MM.1S (cell line): ENCODE results near the gene NCLN.

Experiments used
- EZH2 ChIP-seq: fragments of 300-600 bp; sonication (generic); optimal IDR thresholded peaks from 2 replicates; pipeline ENCODE3; 2017; ENCODE audit warnings: low read depth, mild to moderate bottlenecking, antibody characterized with exemption, low read length, mixed read lengths
- EZH2phosphoT487 ChIP-seq: fragments of 300-600 bp; sonication (generic); IDR thresholded peaks from 2 replicates; pipeline ENCODE4 v1.6.1; 2018; ENCODE audit warnings: antibody characterized with exemption, low read length
- TF ChIP-seq, protein P1 (sequence below): fragments of 300-600 bp; sonication (generic); IDR thresholded peaks from 2 replicates; pipeline ENCODE4 v1.5.1; 2016; ENCODE audit warnings: antibody characterized with exemption, low read length, mixed read lengths

DNA sequence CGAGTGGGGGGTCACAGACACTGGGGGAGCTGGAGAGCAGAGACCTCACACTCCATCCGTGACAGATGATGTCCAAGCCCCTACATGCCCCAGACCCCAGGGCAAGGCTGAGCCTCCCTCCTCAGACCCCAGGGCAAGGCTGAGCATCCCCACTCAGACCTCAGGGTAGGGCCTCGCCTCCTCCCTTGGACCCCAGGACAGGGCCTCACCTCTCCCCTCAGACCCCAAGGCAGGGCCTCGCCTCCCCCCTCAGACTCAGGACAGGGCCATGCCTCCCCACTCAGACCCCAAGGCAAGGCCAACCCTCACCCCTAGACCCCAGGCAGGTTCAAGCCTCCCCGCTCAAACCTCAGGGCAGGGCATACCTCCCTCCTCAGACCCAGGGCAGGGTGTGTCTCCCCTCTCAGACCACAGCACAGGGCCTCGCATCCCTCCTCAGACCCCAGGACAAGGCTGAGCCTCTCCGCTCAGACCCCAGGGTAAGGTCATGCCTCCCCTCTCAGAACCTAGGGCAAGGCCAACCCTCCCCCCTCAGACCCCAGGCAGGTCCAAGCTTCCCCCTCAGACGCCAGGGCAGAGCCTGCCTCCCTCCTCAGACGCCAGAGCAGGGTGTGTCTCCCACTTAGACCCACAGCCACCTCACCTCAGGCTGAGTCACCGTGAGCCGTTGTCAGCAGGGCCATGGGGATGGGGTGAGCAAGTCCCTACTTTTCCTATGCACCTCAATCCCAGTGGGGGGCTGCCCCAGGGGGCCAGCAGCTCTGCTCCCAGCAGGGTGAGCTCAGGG is 8.8 kb upstream of the NCLN start:
- TF ChIP-seq, protein P1, sequence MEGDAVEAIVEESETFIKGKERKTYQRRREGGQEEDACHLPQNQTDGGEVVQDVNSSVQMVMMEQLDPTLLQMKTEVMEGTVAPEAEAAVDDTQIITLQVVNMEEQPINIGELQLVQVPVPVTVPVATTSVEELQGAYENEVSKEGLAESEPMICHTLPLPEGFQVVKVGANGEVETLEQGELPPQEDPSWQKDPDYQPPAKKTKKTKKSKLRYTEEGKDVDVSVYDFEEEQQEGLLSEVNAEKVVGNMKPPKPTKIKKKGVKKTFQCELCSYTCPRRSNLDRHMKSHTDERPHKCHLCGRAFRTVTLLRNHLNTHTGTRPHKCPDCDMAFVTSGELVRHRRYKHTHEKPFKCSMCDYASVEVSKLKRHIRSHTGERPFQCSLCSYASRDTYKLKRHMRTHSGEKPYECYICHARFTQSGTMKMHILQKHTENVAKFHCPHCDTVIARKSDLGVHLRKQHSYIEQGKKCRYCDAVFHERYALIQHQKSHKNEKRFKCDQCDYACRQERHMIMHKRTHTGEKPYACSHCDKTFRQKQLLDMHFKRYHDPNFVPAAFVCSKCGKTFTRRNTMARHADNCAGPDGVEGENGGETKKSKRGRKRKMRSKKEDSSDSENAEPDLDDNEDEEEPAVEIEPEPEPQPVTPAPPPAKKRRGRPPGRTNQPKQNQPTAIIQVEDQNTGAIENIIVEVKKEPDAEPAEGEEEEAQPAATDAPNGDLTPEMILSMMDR: no peak
- no peak for TF ChIP-seq EZH2phosphoT487
- no peak for TF ChIP-seq EZH2
